AG04449 (cell line): ENCODE data around the gene BANF2.

ENCODE experiments used
- CTCF ChIA-PET: fragments of 350-600 bp; formaldehyde crosslinking; extraction: SDS; loops from one replicate; lab custom pipeline; 2021; ENCODE audit warnings: antibody characterized with exemption; lab: Yijun Ruan, JAX
- POLR2A ChIA-PET: fragments of 400-600, 350-600 bp; formaldehyde crosslinking; extraction: SDS; loops from one replicate; lab custom pipeline; 2020; ENCODE audit warnings: antibody characterized with exemption, inconsistent platforms; lab: Yijun Ruan, JAX
- DNase-seq: peaks from one replicate; pipeline ENCODE4 v3.0.0-alpha.2; 2010; ENCODE audit warnings: low read depth, low spot score
- H3K4me3 ChIP-seq: 2 replicates; pipeline ENCODE4 v1.5.1; 2011; ENCODE audit warnings: low read depth, mild to moderate bottlenecking, control low read depth, low read length
- CTCF ChIP-seq: IDR thresholded peaks from one replicate; pipeline ENCODE4 v1.5.1; 2011; ENCODE audit warnings: mild to moderate bottlenecking, moderate library complexity, low read length, control low read depth, inconsistent platforms; ENCODE audit not compliant: insufficient read depth; ENCODE audit errors: missing control alignments

Gene BANF2

DNA sequence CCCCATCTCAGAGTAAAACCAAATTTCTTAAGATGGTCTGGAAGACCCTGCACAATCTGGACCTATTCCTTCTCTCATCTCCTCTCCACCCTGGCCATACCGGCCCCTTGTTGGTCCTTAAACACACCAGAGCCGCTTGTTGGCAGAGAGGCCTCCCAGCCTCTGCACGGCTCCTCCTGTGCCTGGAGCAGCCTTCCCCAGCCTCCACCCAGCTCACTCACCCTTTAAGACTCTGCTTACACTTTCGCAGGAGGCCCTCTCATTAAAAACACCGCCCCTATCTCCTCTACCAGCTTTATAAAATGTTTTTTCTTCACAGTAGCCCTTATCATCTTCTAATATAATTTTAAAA lies 49.8 kb downstream of the BANF2 start:
- no peak overlapping the region for H3K4me3 ChIP-seq
- ChIA-PET POLR2A (interaction anchor here (1.9 kb wide), 1 partner anchor 67 kb away, joined by 5 read pairs; the partner anchor contains the start of gene RRBP1), CTCF (no interaction called here)
- no peak for DNase-seq
- no peak for TF ChIP-seq CTCF

DNA sequence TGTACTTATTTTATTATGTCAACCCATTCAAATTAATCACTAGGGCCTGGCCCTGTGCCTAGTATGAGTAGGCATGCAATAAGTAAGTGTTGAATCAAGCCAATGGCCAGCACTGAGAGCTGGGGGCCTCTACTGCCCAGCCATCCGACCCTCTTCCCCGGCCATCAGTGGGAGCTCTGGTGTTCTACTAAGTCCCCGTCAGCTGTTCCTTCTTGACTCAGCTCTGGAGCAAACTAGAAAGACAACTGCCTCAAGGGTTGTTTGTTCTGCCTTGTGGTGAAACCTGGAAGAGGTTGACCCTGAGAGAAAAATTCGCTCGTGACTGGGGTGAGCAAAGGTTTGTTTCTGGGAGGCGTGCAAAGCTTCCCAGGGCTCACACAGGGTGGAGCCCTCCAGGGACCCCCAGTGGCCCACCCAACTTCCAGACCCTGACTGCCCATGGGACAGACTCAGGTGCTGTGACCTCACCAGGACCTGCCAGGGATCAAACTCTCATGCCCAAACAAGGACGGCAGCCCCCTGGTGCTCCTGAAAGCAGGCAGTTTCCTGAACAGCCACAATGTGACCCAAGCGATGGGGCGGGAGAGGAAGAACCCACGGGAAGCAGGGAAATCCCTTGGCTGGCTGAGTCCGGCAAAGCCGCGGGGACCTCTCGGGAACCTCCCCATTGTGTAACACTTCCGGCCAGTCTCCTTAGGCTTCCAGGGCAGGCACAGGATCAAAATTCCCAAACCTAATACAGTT lies 50.4 kb downstream of the BANF2 start:
- TF ChIP-seq CTCF: no peak
- ChIA-PET POLR2A (interaction anchor here (1.9 kb wide), 1 partner anchor 68 kb away, joined by 5 read pairs; the partner anchor contains the start of gene RRBP1), CTCF (no interaction called here)
- no peak for DNase-seq
- H3K4me3 ChIP-seq: no peak overlapping the region

GRCh38 chr20:17750722-17751045 lies 50.9 kb downstream of the BANF2 start:
- H3K4me3 ChIP-seq: no peak overlapping the region
- TF ChIP-seq CTCF: no peak
- CTCF ChIA-PET: no interaction called here
- no peak for DNase-seq
- POLR2A ChIA-PET: no interaction called here

- POLR2A ChIA-PET: interaction anchor here (0.8 kb wide), 1 partner anchor 122 kb away, joined by 3 read pairs; no protein-coding TSS in a partner anchor
- no peak for TF ChIP-seq CTCF
- H3K4me3 ChIP-seq: no peak overlapping the region
- DNase-seq: no peak
- CTCF ChIA-PET: no interaction called here
Measured at GRCh38 chr20:17751640-17752039, 51.9 kb downstream of the BANF2 start.

DNA sequence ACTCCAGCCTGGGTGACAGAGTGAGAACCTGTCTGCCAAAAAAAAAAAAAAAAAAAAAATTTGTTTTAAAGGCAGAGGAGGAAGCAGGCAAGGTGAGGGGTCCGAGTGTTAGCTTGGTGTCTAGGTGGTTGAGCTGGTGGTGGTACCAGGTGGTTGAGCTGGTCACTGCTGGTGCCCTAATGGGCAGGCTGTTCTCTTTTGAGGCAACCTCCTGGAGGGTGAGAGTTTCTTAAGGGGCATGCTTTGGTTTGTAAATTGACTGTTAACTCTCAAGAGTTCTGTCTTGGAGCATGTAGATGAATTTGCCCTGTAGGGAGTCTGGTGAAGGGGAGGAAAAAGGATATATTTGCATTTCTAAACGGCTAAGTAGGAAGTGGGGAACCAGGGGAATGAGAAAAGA lies 52.7 kb downstream of the BANF2 start:
- no peak for DNase-seq
- no peak overlapping the region for H3K4me3 ChIP-seq
- ChIA-PET POLR2A (interaction anchor here (0.8 kb wide), 1 partner anchor 122 kb away, joined by 3 read pairs; no protein-coding TSS in a partner anchor), CTCF (no interaction called here)
- TF ChIP-seq CTCF: no peak

GRCh38 chr20:17753516-17753915 lies 53.8 kb downstream of the BANF2 start:
- no peak for DNase-seq
- ChIA-PET POLR2A (no interaction called here), CTCF (no interaction called here)
- no peak overlapping the region for H3K4me3 ChIP-seq
- TF ChIP-seq CTCF: no peak
